ENCODE results near the gene UGT2A3. TPM values are rescaled to one million over a fixed set of nuclear protein-coding genes. Genes with fewer than 3 reads are reported as not detected.

Gene UGT2A3
- total and polyA plus RNA-seq, 2 experiments from 2014 or later = 30.3 to 126 TPM

- no peak for DNase-seq (ENCODE audit: low spot score)
- Histone ChIP-seq H3K27me3 (no peaks in the 10 kb centered on the region), H2AFZ (peak overlapping the region; percentile 4), H3K36me3 (replicated peaks; ENCODE audit: insufficient read depth, low read depth) (no peaks in the 10 kb centered on the region), H3K27ac (peak overlapping the region; percentile 91), H3K9me3 (ENCODE audit: low read depth) (no peaks in the 10 kb centered on the region), H3K79me2 (peaks cover 7% of the 10 kb centered on the region), H3K4me2 (peak overlapping the region; percentile 69), H3K4me1 (ENCODE audit: insufficient read depth) (peaks cover 32% of the 10 kb centered on the region), H3K4me3 (no peak overlapping the region), H3K9me2 (replicated peaks; ENCODE audit: insufficient read depth) (no peaks in the 10 kb centered on the region), H4K20me1 (ENCODE audit: insufficient read depth, poor library complexity, severe bottlenecking) (no peaks in the 10 kb centered on the region)
- WGBS (ENCODE audit: low lambda C conversion rate, missing lambda C conversion rate) = 45% methylated on average over 2 of the region's 2 CpGs
- TF ChIP-seq EZH2 (IDR thresholded peaks at IDR 0.05; ENCODE audit: borderline replicate concordance) (no peak), CTCF (IDR thresholded peaks at IDR 0.05; ENCODE audit: poor library complexity) (no peak), EZH2phosphoT487 (IDR thresholded peaks at IDR 0.05; ENCODE audit: low read depth, severe bottlenecking, unreplicated experiment) (no peak)
Measured at GRCh38 chr4:68905598-68905938, 46.0 kb downstream of the UGT2A3 start.

- Histone ChIP-seq H3K9me2 (replicated peaks; ENCODE audit: insufficient read depth) (no peaks in the 10 kb centered on the region), H3K27ac (peak overlapping the region; percentile 91), H3K4me1 (ENCODE audit: insufficient read depth) (peaks cover 32% of the 10 kb centered on the region), H3K79me2 (peaks cover under 1% of the 10 kb centered on the region), H2AFZ (peak overlapping the region; percentile 29), H4K20me1 (ENCODE audit: insufficient read depth, poor library complexity, severe bottlenecking) (no peaks in the 10 kb centered on the region), H3K27me3 (no peaks in the 10 kb centered on the region), H3K4me3 (no peak overlapping the region), H3K4me2 (peak overlapping the region; percentile 69), H3K9me3 (ENCODE audit: low read depth) (no peaks in the 10 kb centered on the region), H3K36me3 (replicated peaks; ENCODE audit: insufficient read depth, low read depth) (no peaks in the 10 kb centered on the region)
- TF ChIP-seq EZH2phosphoT487 (IDR thresholded peaks at IDR 0.05; ENCODE audit: low read depth, severe bottlenecking, unreplicated experiment) (peak; percentile 55), EZH2 (IDR thresholded peaks at IDR 0.05; ENCODE audit: borderline replicate concordance) (no peak), CTCF (IDR thresholded peaks at IDR 0.05; ENCODE audit: poor library complexity) (peak; percentile 30)
- 26% methylated on average over 6 of the region's 6 CpGs for whole genome bisulfite sequencing (ENCODE audit: low lambda C conversion rate, missing lambda C conversion rate)
- peak; percentile 28 for DNase-seq (ENCODE audit: low spot score)
Measured at GRCh38 chr4:68904786-68905185, 46.8 kb downstream of the UGT2A3 start.

GRCh38 chr4:68896749-68897148 lies 54.9 kb downstream of the UGT2A3 start:
- TF ChIP-seq CTCF (IDR thresholded peaks at IDR 0.05; ENCODE audit: poor library complexity) = no peak
- TF ChIP-seq EZH2phosphoT487 (IDR thresholded peaks at IDR 0.05; ENCODE audit: low read depth, severe bottlenecking, unreplicated experiment) = no peak
- no peak for TF ChIP-seq EZH2 (IDR thresholded peaks at IDR 0.05; ENCODE audit: borderline replicate concordance)
- Histone ChIP-seq H3K4me2 (no peak overlapping the region), H3K27ac (no peak overlapping the region), H3K27me3 (no peaks in the 10 kb centered on the region), H3K36me3 (replicated peaks; ENCODE audit: insufficient read depth, low read depth) (no peaks in the 10 kb centered on the region), H3K9me2 (replicated peaks; ENCODE audit: insufficient read depth) (no peaks in the 10 kb centered on the region), H3K9me3 (ENCODE audit: low read depth) (no peaks in the 10 kb centered on the region), H3K79me2 (no peaks in the 10 kb centered on the region), H2AFZ (no peak overlapping the region), H3K4me3 (no peak overlapping the region), H3K4me1 (ENCODE audit: insufficient read depth) (no peaks in the 10 kb centered on the region), H4K20me1 (ENCODE audit: insufficient read depth, poor library complexity, severe bottlenecking) (no peaks in the 10 kb centered on the region)
- WGBS (ENCODE audit: low lambda C conversion rate, missing lambda C conversion rate) = 60% methylated on average over 1 of the region's 1 CpG
- no peak for DNase-seq (ENCODE audit: low spot score)
